HK-2 (cell line): ENCODE measurements around the gene RNF44.

ENCODE experiments used
- DNase-seq: peaks from one replicate; pipeline ENCODE4 v3.0.0-alpha.2; 2018; ENCODE audit not compliant: unreplicated experiment

RNF44 gene

DNA sequence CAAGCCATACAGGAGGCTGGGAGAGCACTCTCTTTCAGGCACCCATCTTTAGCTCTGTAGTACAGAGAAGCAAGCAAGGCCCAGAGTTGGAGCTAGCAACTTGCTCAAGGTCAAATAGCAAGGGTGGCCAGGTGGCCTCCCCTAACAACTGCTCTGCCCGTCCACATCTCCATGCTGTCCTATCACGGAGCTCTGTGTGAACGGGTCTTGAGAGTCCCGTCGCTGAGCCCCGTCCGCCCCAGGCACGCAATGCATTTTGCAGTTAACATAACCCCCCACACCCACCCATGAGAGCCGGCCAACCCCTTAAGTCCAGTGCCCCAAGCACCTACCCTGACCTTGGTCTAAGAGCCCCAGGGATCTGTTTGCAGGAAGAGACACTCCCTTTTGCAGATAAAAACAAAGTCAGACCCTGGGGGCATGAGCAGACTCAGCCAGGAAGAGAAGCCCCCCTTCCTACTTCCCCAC is 1.5 kb downstream of the RNF44 start:
- DNase-seq, result no peak

- no peak for DNase-seq
Measured at GRCh38 chr5:176535101-176535663, 2.0 kb downstream of the RNF44 start.

DNA sequence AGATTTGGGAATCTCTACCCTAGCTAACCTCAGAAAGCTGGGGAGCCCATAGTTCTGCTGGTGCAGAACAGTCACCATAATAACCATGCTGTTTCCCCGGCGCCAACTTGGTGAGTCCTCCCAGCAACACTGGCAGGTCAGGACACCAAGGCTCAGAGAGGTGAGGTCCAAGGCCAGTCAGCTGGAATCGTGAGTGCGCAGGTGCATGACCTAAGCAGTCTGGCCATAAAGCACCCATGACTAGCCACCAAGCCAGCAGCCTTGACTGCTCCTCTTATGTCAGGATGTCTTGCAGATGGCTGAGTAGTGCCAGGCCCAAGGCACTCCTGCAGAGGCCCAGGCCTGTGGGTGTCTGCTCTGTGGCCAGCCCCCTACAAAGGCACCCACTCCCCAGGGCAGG is 2.6 kb downstream of the RNF44 start:
- no peak for DNase-seq

GRCh38 chr5:176533894-176534611 is 3.1 kb downstream of the RNF44 start:
- no peak for DNase-seq

DNA sequence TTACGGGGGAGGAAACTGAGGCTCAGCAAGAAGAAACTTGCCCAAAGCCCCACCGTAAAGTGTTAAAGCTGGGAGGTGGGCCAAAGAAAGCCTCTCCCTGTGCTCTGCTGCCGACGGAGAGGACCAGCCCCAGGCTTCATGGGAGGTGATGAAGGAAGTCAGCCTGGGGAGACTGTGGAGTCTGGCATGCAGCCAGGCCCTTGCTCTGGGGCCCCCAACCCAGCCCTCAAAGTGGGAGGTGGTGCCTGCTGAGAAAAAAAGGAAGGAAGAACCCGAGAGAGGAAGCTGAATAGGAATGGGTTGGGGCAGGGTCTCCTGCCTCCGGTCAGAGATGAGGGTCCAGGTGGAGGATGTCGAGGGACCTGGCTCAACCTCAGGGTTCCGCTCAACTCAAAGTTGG is 3.8 kb downstream of the RNF44 start:
- no peak for DNase-seq

- DNase-seq, result no peak
Measured at GRCh38 chr5:176532795-176533194, 4.4 kb downstream of the RNF44 start.

- no peak for DNase-seq
Measured at GRCh38 chr5:176531902-176532493, 5.2 kb downstream of the RNF44 start.

DNA sequence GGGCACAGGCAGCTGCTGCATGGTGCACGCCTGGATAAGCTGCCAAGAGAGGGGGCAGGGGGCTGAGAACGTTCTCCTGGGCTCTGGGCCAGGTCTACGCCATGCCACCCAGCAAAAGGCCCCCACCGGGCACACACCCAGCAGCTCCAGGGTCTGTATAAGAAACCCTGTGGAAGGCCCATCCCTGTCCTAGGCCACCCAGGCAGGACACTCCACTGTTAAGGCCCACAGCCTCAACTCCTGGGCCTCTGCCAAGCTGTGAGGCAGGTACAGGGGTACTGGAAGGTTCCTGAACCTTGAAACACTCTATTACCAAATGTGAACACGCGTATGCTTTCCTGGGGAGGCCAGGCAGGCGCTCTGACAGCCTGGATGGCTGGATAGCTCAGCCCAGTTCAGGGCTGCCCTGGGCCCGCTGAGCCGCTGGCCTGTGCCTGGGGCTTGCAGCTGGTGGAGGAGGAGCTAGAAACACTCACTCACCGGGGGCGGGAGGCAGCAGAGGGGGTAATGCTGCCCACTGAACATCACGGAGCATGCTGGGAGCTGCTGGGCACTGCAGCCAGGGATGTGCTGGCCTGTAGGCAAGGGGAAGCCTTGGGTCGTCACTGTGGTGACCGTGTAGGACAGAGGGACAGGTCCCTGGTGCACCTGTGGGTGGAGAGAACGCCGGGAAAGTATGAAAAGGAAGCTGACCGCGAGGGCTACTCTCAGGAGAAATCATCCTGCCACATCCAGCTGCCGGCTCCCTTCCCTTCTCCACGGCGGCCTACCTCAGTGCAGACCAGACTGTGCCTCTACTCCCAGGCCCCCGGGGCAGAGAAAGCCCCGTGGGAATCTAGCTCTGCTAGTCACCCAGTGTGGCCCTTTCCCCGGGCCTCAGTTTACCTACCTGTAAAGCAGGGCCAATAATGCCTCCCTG is 6.0 kb downstream of the RNF44 start:
- no peak for DNase-seq

DNA sequence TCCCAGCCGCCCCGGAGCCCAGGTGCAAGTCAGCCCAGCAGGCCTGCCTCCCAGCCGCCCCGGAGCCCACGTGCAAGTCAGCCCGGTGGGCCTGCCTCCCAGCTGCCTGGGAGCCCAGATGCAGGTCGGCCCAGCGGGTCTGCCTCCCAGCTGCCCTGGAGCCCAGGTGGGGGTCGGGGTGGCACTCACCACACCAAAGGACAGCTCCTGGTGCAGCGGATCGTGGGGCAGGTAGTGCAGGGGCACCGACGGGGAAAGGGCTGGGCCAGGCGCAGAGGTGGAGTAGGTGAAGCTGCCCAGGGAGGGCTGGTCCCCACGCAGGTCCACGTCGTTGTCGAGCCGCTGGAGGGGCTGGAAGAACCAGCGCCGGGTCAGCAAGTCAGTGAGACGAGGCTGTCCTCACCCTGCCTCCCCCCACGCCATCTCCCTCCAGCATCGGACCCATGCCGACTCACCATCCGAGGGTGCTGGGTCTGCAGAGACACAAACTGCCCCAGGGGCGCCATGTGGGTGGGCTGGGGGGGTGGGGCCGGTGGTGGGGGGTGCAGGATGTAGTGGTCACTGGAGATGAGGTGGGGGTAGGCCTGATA is 6.7 kb downstream of the RNF44 start:
- DNase-seq, result no peak

GRCh38 chr5:176529741-176530141 is 7.5 kb downstream of the RNF44 start:
- no peak for DNase-seq

DNA sequence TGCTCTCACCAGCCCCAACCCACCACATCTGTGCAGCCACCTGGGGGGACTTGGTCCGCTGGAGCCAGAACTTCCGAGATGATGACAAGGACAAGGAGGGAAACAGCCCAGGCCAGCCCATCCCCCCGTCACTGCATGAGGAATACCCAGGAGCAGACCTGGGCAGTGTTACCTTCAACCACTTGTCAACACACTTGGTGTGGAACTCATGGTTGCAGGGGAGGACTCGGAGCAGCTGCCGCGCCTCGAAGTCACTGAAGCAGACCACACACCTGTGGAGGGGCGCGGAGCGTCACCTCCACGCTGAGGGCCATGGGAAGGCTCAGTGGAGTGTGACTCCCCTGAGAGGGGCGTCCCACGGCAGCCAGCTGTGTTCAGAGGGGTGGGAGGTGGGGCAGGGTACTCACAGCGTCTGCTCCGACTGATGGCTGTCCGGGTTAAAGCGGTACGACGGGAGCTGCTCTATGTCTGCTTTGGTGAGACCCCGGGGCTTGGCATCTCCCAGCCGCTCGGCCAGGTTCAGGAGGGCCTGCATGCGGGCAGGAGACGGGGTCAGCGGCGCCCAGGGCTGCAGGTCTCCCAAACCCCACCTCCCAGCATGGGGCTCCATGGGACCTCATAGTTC is 8.0 kb downstream of the RNF44 start:
- no peak for DNase-seq

- DNase-seq, result no peak
Measured at GRCh38 chr5:176528761-176529115, 8.5 kb downstream of the RNF44 start.

DNA sequence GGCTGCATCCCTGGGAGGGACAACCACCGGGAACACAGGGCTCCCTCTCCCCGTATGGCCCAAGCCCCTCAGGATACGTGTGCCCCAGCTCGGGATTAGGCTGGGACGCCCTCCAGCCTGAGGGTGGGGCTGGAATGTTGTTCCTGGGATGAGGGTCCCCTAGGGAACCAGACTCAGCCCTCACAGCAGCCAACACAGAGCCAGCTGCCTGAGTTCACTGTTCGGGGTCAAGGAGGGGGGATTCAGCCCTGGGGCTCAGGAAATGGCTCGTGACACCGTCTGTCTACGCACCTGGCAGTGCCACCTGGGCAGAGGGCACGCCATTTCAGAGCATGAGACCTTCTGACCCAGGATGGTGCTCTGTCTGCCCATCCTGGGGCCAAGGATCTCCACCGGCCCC is 8.9 kb downstream of the RNF44 start:
- no peak for DNase-seq

DNA sequence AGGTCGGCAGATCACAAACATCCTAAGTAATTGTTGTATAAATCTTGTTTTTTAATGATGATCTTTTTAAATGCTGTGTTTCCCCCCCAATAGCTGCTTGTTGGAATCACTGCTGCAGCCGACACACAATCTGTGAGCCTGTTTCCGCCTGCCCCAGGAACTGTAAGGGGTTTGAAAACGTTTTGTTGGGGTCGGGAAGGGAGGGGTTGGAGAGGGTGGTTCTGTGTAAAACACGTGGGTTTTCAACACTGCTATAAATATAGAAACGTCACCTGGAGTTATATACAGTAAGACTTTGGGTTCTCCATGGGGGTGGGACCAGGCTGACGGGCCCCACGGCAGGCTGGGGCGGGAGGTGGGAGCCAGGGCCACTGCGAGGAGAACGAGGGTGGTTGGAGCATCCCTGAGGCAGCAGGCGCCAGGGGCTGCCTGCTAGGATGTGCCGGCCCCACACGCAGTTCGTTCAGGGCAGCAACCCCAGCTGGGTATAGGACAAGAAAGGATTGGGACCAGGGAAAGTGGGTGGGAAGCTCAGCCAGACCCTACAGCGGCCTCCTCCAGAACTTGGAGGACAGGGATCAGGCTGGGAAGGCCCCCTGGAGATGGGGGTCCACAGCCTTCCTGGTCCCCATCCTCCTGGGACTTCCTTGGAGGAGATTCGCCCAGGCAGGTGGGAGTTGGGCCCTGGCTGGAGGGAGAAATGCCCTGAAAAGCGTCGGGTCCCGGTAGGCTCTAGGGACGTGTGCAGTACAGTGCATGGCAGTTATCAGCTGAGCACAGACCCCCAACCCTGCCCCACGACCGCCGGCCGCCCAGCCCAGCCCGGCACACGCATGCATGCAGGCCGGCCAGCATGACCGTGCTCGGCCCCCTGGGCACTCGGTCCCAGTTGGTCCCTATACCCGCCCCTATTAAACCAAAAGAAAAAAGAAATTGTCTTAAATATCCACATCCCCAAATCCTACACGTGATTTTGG is 9.7 kb downstream of the RNF44 start:
- DNase-seq, result no peak

- DNase-seq, result no peak
Measured at GRCh38 chr5:176526462-176526861, 10.7 kb downstream of the RNF44 start.

DNA sequence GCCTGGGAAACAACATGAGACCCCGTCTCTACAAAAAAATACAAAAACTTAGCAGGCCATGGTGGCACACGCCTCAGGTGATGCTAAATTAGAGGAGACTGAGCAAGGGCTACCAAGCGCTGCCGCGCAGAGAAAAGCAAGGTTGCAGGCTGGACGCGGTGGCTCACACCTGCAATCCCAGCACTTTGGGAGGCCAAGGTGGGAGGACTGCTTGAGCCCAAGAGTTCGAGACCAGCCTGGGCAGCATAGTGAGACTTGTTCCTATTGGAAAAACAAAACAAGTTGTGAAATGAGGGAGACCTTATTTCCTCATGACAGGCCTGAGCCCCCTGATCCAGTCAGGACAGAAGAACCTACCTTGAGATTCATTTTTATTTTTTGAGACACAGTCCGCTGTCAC is 11.5 kb downstream of the RNF44 start:
- DNase-seq, result no peak

GRCh38 chr5:176524987-176525386 is 12.2 kb downstream of the RNF44 start:
- no peak for DNase-seq

DNA sequence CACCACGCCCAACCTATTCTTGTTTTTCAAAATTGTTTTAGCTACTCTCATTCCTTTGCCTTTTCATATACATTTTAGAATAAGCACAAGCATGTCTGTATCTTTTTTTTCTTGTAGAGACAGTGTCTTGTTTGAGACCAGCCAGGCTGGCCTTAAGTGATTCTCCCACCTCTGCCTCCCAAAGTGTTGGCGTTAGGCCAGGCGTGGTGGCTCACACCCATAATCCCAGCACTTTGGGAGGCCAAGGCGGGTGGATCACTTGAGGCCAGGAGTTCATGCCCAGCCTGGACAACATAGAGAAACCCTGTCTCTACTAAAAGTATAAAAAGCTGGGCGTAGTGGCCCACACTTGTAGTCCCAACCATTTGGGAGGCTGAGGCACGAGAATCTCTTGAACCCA is 13.1 kb downstream of the RNF44 start:
- DNase-seq, result no peak

GRCh38 chr5:176521699-176522263 is 15.4 kb downstream of the RNF44 start:
- no peak for DNase-seq

DNA sequence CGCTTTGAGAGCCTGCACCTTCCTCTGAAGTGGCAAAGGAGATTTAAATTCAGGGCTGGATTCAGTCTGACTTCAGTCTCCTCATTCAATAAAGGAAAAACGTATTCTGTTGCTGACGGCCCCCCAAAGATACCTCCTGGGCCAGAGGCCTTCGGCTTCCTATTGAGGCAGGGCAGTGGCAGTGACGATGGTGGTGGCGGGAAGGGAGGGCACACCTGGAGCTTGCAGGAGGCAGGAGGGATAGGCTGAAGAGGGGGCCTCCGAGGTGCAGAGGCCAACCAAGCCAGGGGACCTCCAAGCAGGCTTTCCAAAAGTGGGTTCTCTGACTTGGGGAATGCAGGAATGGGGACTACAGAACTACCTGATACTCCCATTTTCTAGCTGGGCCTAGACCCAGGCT is 15.9 kb downstream of the RNF44 start:
- no peak for DNase-seq
